DMS53 treated with DMSO at 0.1 percent for 48 hours (cell line): Measurements from ENCODE around the gene TROAP.

Source experiments
- DNase-seq: peaks from one replicate; lab custom pipeline; 2025; ENCODE audit not compliant: unreplicated experiment; lab: John Stamatoyannopoulos, UW

The TROAP gene

GRCh38 chr12:49342066-49342913 is 19.2 kb downstream of the TROAP start:
- DNase-seq = peak; percentile 83

DNA sequence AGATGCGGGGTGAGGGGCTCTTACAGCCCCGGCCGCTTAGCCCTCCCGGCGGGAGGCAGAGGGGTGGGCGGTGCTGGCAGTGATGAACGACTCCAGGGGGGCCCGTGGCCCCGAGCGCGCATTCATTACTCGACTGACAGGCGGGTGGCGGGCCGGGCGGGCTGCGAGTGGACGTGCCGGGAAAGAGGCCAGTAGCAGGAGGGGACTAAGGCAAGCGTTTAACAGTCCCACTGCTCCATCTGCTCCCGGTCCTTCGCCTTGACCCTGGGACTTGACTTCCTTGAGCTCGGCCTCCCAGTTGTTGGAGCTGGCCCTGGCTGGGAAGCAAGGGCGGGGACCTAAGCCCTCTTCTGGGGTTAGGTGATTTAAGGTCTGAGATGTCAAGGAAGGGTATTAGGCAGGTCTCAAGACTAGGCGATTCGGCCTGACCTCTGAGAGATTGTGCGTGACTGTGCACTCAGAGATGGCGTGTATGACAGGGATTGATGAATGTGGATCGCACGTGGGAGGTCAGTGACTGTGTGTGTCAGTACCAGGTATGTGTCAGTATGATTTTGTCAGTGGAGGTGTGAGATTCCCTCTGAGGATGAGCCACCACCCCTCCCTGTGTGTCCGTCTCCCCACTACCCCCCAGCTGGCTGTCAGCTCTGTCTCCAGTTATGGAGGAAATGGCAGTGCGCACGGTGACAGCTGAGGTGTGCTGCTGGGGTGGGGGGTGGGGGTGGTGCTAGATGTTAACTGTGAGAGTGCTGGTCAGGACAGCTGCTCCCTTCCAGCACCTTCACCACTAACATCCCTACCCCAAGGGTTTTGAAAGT is 20.1 kb downstream of the TROAP start:
- peak; percentile 42 for DNase-seq

- DNase-seq = no peak
Observed at GRCh38 chr12:49344486-49345050, 21.5 kb downstream of the TROAP start.

DNA sequence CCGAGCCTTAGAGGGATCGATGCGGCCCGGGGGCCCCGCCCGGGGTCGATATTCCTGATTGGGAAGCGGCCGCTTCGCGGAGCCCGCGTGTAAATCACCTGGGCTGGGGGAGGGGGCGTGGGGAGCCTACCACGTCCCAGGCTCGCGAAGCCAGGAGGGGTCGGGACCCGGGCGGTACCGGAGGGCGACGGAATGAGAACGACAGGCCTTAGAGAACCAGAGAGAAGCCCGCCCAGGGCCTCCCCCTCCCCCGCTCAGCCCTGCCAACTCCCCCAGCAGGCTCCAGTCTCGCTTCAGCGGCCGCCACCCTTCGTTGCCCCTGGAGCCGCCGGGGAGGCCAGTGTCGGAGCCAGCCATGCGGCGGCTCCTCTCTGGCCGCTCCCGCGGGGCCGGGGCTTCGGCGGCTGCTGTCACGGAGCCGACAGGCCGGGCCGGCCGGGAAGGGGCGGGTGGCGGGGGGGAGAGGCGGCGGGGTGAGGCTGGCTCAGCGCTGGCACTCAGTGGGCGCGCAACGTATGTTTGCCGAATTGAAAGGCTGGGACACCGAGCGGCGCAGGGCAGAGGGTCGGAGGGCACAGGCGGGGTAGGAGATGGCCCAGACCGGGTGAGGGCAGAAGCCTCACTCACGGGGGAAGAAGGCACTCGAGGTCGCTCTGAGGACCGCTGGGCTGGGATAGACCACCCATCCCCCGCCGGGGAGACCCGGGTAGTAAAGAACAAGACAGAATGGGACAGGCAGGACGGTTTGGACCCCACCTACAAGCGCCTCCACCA is 22.2 kb downstream of the TROAP start:
- DNase-seq = no peak

DNA sequence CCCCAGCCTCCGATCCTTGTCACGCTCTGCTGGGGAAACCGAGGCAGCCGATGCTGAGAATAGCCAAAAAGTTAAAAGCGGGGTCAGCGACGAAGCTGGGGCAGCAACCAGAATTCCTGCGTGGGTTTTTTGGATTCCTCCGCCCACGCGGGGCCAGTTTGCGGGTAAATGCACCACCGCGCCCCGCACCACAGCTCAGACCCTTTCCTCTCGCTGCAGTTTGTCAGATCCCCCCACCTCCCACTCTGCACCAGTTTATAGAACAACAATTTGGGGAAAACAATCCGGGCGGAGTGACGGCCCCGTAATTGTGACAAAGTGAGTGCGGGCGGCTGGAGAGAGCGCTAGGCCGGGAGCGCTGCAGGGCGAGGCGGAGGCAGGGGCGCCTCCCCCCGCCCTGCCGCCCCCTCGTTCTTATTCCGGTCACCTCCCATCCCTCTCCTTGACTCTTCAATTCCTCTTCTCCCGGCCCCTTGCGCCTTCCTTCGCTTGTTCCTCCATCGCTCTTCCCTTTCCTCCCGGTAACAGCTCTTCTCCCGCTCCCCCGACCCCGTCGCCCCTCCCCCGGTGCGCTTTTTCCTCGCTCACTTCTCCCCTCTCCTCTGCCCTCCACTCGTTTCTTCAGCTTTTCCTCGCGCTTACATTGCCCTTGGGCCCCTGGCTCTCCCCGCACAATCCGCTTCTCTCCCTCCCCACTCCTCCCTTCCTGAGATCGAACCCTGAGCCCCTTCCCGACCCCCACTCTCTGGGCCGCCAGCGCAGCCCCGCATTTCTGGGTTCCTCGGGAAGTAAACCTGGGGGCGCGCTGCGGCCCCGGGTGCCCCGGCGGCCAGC is 23.0 kb downstream of the TROAP start:
- DNase-seq = no peak

GRCh38 chr12:49346659-49347310 is 23.7 kb downstream of the TROAP start, which contains the start of gene DNAJC22:
DNAJC22 (plus strand) TSS chr12:49346888; CDS start chr12:49348873, 1,985 bp downstream.
- DNase-seq = peak; percentile 67

- peak; percentile 67 for DNase-seq
Observed at GRCh38 chr12:49347311-49348193, 24.5 kb downstream of the TROAP start.

DNA sequence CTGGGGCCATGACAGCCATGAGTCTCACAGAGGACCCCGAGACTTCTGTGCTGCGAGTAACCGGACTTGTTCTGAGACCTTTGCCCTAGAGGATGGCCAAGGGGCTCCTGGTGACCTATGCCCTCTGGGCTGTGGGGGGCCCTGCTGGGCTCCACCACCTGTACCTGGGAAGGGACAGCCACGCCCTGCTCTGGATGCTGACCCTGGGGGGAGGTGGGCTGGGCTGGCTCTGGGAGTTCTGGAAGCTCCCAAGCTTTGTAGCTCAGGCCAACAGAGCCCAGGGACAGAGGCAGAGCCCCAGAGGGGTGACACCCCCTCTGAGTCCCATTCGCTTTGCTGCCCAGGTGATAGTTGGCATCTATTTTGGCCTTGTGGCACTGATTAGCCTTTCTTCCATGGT is 25.7 kb downstream of the TROAP start:
- no peak for DNase-seq

DNA sequence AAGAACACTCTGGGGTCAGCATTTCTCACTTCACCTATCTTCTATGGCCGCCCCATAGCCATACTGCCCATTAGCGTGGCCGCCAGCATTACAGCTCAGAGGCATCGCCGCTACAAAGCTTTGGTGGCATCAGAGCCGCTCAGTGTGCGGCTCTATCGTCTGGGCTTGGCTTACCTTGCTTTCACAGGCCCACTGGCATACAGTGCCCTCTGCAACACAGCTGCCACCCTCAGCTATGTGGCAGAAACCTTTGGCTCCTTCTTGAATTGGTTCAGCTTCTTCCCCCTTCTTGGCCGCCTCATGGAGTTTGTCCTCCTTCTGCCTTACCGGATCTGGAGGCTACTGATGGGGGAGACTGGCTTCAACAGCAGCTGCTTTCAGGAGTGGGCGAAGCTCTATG is 26.2 kb downstream of the TROAP start:
- DNase-seq = no peak

GRCh38 chr12:49352351-49352750 is 29.3 kb downstream of the TROAP start:
- no peak for DNase-seq

DNA sequence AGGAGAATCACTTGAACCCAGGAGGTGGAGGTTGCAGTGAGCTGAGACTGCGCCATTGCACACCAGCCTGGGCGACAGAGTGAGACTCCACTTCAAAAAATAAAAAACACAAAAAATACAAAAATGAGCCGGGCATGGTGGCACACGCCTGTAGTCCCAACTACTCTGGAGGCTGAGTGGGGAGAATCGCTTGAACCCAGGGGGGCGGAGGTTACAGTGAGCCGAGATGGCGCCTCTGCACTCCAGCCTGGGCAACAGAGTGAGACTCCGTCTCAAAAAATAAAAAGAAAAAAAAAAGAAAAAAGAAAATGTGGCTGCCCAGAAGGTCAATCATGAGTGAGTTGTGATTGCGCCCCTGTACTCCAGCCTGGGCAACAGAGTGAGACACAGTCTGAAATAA is 32.9 kb downstream of the TROAP start:
- DNase-seq = no peak

DNA sequence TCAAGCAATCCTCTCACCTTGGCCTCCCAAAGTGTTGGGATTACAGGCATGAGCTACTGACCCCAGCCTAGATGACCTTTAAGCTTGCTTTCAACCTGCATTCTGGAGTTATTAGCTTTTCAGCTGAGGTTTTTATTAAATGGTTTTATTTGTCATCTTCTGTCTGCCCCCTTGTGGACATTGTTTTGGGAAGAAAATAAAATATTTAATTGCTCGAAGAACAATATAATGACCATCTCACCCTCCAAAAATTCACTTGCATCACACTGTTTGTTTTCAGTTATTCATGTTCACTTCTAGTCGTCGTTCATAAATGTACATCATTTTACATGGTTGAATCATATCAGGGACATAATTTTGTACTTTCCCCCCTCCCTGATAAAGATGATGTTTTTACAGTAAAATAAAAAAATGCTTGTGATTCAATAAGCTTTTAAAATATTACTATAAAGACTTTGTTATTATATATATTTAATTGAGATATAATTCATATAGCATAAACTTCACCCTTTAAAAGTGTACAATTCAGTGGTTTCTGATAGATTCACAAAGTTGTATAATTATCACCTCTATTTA is 34.1 kb downstream of the TROAP start:
- peak; percentile 33 for DNase-seq

DNA sequence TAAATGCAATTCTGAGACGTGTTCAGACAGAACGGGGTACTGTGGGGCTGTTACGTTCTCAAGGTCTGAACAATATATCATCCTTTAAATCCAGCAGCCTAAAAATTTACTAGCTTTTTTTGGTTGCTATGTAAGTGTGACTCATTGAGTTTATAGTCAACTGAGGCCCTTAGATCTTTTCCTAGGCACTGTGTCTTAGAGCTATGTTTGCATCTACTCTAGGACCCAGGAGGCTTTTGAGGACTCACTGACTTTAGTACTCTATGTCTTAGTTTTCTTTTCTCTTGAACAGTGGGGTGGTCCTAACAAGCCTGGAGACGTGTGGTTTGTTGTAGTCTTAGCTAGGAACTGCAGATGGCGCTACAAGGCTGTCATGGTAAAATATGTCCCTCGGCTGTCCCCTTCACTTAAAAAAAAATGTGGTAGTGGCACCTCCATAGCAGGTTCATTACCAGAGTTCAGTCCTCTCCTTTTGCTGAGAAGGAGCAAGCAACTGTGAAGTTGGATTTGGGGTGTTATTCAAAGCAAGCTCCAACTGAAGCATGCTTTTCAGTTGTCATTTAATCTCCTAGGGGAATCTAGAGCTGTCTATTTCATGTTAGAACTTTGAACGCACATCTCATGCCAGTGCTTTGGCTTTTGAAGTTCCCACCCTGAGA is 35.6 kb downstream of the TROAP start:
- DNase-seq = peak; percentile 81

DNA sequence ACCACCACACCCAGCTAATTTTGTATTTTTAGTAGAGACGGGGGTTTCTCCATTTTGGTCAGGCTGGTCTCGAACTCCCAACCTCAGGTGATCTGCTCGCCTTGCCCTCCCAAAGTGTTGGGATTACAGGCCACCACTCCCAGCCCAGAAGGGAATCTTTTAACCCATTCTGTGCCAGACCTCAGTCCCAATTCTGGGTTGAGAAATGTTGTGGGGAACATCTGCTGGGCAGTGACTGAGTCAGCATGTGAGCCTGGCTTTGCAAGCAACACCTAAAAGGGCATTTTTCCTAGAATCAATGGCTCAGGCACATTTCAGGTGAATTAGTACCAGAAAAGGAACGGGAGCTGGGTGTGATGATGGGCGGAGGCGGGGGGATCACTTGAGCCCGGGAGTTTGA is 36.6 kb downstream of the TROAP start:
- no peak for DNase-seq

DNA sequence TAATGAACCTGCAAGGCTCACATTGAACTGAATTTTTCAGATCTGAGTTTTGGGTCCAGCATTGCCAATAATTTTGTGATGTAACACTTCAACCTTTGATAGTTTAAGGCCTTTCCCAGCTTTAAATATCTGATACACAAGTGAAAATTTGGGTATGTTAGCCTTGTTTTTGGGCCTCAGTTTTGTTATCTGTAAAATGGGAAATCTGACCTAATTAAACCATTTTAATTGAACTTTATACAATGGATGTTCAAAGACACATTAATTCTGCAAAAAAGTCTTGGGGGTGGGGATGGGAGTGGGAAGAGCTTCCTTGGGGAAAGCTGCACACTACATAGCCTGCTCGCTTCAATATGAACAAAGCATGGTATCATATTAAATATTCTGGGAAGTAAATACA is 39.0 kb downstream of the TROAP start:
- no peak for DNase-seq

DNA sequence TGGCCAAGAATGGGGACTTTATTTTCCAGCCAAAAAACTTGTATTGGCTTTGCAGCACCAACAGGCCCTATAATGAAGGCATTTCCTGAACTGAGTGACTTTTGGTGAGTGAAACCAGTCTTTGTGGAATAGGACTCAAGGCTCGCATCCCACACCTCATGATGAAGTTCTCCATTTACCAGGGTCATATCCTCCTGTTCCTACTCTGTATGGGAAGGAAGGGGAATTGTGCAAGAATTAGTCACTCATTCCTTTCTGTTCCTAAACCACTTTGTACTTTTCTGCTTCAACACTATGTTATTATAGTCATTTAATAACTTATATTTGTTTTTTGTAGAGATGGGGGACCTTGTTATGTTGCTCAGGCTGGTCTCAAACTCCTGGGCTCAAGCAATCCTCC is 41.9 kb downstream of the TROAP start:
- no peak for DNase-seq

- DNase-seq = no peak
Observed at GRCh38 chr12:49365542-49365941, 42.5 kb downstream of the TROAP start.
